ENCODE data around the gene FNDC3B. TPM values are rescaled to one million over a fixed set of nuclear protein-coding genes. Genes with fewer than 3 reads are reported as not detected.

Gene FNDC3B
- total and polyA plus RNA-seq, 2 of the 8 experiments (the other 6 are each of a cell fraction or from before 2014, with no cell fraction given), result 14.1 to 44.4 TPM

DNA sequence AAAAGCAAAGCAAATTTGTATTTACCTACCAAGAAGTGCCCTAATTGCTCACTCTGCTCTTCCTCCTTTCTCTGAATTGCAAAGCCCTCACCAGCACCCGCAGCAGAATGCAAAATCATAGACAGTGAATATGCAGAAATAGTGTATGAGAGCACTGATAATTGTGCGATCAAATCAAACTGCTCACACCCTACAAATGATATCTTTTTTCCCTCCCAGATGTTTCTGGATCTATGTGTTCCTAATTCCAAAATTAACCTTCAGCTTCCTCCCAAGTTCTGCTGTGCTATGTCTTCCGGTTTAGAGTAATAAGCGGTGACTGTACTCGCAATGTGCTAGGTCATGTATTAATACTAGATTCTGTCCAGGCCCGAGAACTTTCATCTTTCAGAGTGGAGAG is 405.4 kb downstream of the FNDC3B start (continued):
- no peak for TF ChIP-seq TBP (IDR thresholded peaks at IDR 0.05; ENCODE audit: low read depth, low read length)
- no peak for TF ChIP-seq ZNF274 (IDR thresholded peaks at IDR 0.05; ENCODE audit: borderline replicate concordance, extremely low read depth, low read length)
- TF ChIP-seq RFX5 (IDR thresholded peaks at IDR 0.05; ENCODE audit: borderline replicate concordance, low read depth, low read length), result no peak
